IMR-90 (cell line): ENCODE results near the gene PLD2. TPM values are rescaled to one million over a fixed set of nuclear protein-coding genes. Genes with fewer than 3 reads are reported as not detected.
"Not testable (repeated sequence)": the region's sequence is repeated elsewhere in the genome, so short reads cannot be mapped to it uniquely, and the experiment has no call there.

Experiments used
- ATAC-seq: fragments of 200-7000 bp; cut with Tn5 transposase; 2 replicates; pipeline ENCODE4 v1.9.1; 2020; ENCODE audit warnings: low read depth, mild to moderate bottlenecking, moderate library complexity
- BruUV-seq: library from RNA; stranded (reverse); fragments of 400-500 nt; replicated peaks from 2 replicates; lab custom pipeline; 2021; lab: Mats Ljungman, UMichigan
- CTCF ChIA-PET: fragments of 300-600 bp; formaldehyde crosslinking; extraction: SDS; loops from one replicate; lab custom pipeline; 2021; ENCODE audit warnings: antibody characterized with exemption; lab: Yijun Ruan, JAX
- POLR2A ChIA-PET: fragments of 300-600 bp; sonication (Branson Sonifier 250); formaldehyde crosslinking; loops from one replicate; lab custom pipeline; 2022; ENCODE audit warnings: antibody characterized with exemption; ENCODE audit not compliant: unreplicated experiment; lab: Charles Lee
- DNase-seq: peaks from one replicate; pipeline ENCODE4 v3.0.0; 2013
- H2AFZ ChIP-seq: replicated peaks from 2 replicates; pipeline ENCODE3; 2013; ENCODE audit warnings: low read length, mild to moderate bottlenecking; ENCODE audit not compliant: poor library complexity
- H2AK5ac ChIP-seq: 2 replicates; pipeline ENCODE4 v1.6.1; 2013; ENCODE audit warnings: low read depth, low read length, inconsistent platforms
- H2AK9ac ChIP-seq: replicated peaks from 2 replicates; pipeline ENCODE3; 2013; ENCODE audit warnings: mild to moderate bottlenecking, low read depth, low read length, moderate library complexity; ENCODE audit not compliant: poor library complexity
- H2BK120ac ChIP-seq: 2 replicates; pipeline ENCODE4 v1.6.1; 2013; ENCODE audit warnings: low read depth, low read length, inconsistent platforms
- H2BK15ac ChIP-seq: 3 replicates; pipeline ENCODE4 v1.6.1; 2013; ENCODE audit warnings: low read depth, low read length, inconsistent platforms
- H2BK20ac ChIP-seq: 2 replicates; pipeline ENCODE4 v1.6.1; 2013; ENCODE audit warnings: low read depth, mild to moderate bottlenecking, inconsistent platforms, low read length, moderate library complexity
- H2BK5ac ChIP-seq: 2 replicates; pipeline ENCODE4 v1.6.1; 2013; ENCODE audit warnings: mild to moderate bottlenecking, low read depth, low read length, inconsistent platforms; ENCODE audit not compliant: poor library complexity, severe bottlenecking
- H3K14ac ChIP-seq: replicated peaks from 2 replicates; pipeline ENCODE4 v1.6.1; 2013; ENCODE audit warnings: low read depth, low read length, inconsistent platforms
- H3K18ac ChIP-seq: 2 replicates; pipeline ENCODE4 v1.6.1; 2013; ENCODE audit warnings: low read depth, low read length, control low read depth
- H3K23ac ChIP-seq: 2 replicates; pipeline ENCODE4 v1.6.1; 2013; ENCODE audit warnings: low read depth, low read length, inconsistent platforms
- H3K27ac ChIP-seq: 2 replicates; pipeline ENCODE4 v1.5.1; 2013; ENCODE audit warnings: mild to moderate bottlenecking, control low read depth, low read length; ENCODE audit not compliant: insufficient read depth
- H3K27me3 ChIP-seq: 2 replicates; pipeline ENCODE4 v1.6.1; 2013; ENCODE audit warnings: low read length; ENCODE audit not compliant: control insufficient read depth, insufficient read depth
- H3K36me3 ChIP-seq: 2 replicates; pipeline ENCODE4 v1.6.1; 2013; ENCODE audit warnings: low read length, mixed read lengths; ENCODE audit not compliant: control insufficient read depth, insufficient read depth
- H3K4ac ChIP-seq: 2 replicates; pipeline ENCODE4 v1.6.1; 2013; ENCODE audit warnings: low read depth, low read length, inconsistent platforms
- H3K4me1 ChIP-seq: 2 replicates; pipeline ENCODE4 v1.6.1; 2013; ENCODE audit warnings: low read length, mixed read lengths; ENCODE audit not compliant: control insufficient read depth, insufficient read depth
- H3K4me2 ChIP-seq: 2 replicates; pipeline ENCODE4 v1.6.1; 2013; ENCODE audit warnings: low read depth, mild to moderate bottlenecking, control low read depth, low read length, moderate library complexity
- H3K4me3 ChIP-seq: 2 replicates; pipeline ENCODE4 v1.5.1; 2013; ENCODE audit warnings: low read depth, mild to moderate bottlenecking, control low read depth, low read length, moderate library complexity; ENCODE audit not compliant: insufficient read depth
- H3K56ac ChIP-seq: 2 replicates; pipeline ENCODE4 v1.6.1; 2013; ENCODE audit warnings: low read length, inconsistent platforms; ENCODE audit not compliant: insufficient read depth; ENCODE audit errors: extremely low read depth
- H3K79me1 ChIP-seq, 2 experiments: 2 replicates each; pipeline ENCODE4 v1.6.1; 2013; ENCODE audit warnings: low read length in 2 of 2, inconsistent platforms in 1 of 2, low read depth in 1 of 2
- H3K9ac ChIP-seq: 2 replicates; pipeline ENCODE4 v1.6.1; 2013; ENCODE audit warnings: low read depth, low read length, control low read depth
- H3K9me1 ChIP-seq: 2 replicates; pipeline ENCODE4 v1.6.1; 2013; ENCODE audit warnings: low read length, inconsistent platforms; ENCODE audit not compliant: insufficient read depth
- H3K9me3 ChIP-seq: 2 replicates; pipeline ENCODE4 v1.6.1; 2013; ENCODE audit warnings: low read length; ENCODE audit not compliant: control insufficient read depth, insufficient read depth
- H4K20me1 ChIP-seq: 2 replicates; pipeline ENCODE4 v1.6.1; 2013; ENCODE audit warnings: low read length, inconsistent platforms; ENCODE audit not compliant: insufficient read depth
- H4K5ac ChIP-seq: 2 replicates; pipeline ENCODE4 v1.6.1; 2013; ENCODE audit warnings: mild to moderate bottlenecking, low read depth, low read length, control low read depth
- H4K8ac ChIP-seq, 2 experiments: 2 replicates each; pipeline ENCODE4 v1.6.1; 2013; ENCODE audit warnings: low read depth in 2 of 2, low read length in 2 of 2, control low read depth in 1 of 2, inconsistent platforms in 1 of 2
- H4K91ac ChIP-seq: 2 replicates; pipeline ENCODE4 v1.6.1; 2013; ENCODE audit warnings: low read depth, low read length, inconsistent platforms; ENCODE audit not compliant: insufficient read depth
- MXI1 ChIP-seq: IDR thresholded peaks from 2 replicates; pipeline ENCODE4 v1.6.1; 2012; ENCODE audit warnings: low read depth, mild to moderate bottlenecking, low read length, moderate library complexity, borderline replicate concordance
- POLR2A ChIP-seq: IDR thresholded peaks from 2 replicates; pipeline ENCODE4 v1.6.1; 2012; ENCODE audit warnings: mild to moderate bottlenecking, low read depth, low read length
- SMC3 ChIP-seq: fragments of 150-350 bp; IDR thresholded peaks from 2 replicates; pipeline ENCODE4 v1.6.1; 2016; ENCODE audit warnings: low read depth, mild to moderate bottlenecking, antibody characterized with exemption, low read length, moderate library complexity
- WGBS, 2 experiments: methylation state at CpG; one replicate each; pipeline versions ENCODE4 v1.1.5 to v1.1.7; 2013; ENCODE audit warnings: missing lambda C conversion rate in 2 of 2; ENCODE audit not compliant: insufficient read length in 1 of 2; ENCODE audit errors: extremely low coverage in 2 of 2; 5-methylcytosine and 5-hydroxymethylcytosine counted together
- dilution Hi-C: fragments of 300-500 bp; cut with HindIII; formaldehyde crosslinking; loops from one replicate; pipeline ENCODE4 v1.14.3; 2018; ENCODE audit warnings: low sequenced_read_pairs; ENCODE audit not compliant: unreplicated experiment
- in situ Hi-C: fragments of 300-500 bp; cut with MboI; formaldehyde crosslinking; loops from 3 replicates; pipeline ENCODE4 v1.14.3; 2019; ENCODE audit warnings: low sequenced_read_pairs, inconsistent platforms, mixed read lengths
- intact Hi-C: fragments of 100-400 bp; cut with micrococcal nuclease; formaldehyde crosslinking; loops from 2 replicates; pipeline ENCODE4 v1.10.0; 2022
- polyA plus RNA-seq, 3 experiments: library from polyadenylated mRNA; depleted of rRNA; stranded (reverse); fragments of >200 nt; gene quantifications; 2 replicates each; pipeline ENCODE4 v1.2.3, GENCODE V29; 2012; ENCODE audit warnings: low replicate concordance in 1 of 3
- total RNA-seq: library from RNA; depleted of rRNA; stranded (reverse); fragments of >200 nt; gene quantifications from 2 replicates; pipeline ENCODE4 v1.2.3, GENCODE V29; 2012

PLD2 gene
- total and polyA plus RNA-seq, 2 of the 4 experiments (the other 2 are of a cell fraction), result 12.5 to 28.0 TPM

DNA sequence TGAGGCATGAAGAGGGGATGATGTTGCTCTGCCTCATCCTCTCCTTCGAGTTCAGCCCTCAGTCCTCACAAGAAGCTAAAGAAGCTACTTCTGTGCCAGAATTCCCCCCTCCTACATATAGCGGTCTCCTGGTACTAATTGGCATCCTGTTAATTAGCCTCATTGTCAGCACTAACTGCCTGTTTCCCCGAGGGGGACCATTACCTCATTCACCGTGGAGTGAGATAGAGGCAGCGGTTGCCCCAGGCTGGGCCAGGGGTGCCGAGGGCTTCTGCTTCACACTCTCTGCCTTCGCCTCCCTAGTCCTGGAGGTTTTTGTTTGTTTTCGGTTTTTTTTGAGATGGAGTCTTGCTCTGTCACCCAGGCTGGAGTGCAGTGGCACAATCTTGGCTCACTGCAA, 20.4 kb downstream of the PLD2 start:
- Histone ChIP-seq H4K8ac (no peak overlapping the region), H3K18ac (no peak overlapping the region), H2BK120ac (no peak overlapping the region), H2AK9ac (peak overlapping the region; percentile 13), H3K9me3 (no peaks in the 10 kb centered on the region), H3K27me3 (no peaks in the 10 kb centered on the region), H3K4ac (no peak overlapping the region), H3K4me1 (no peaks in the 10 kb centered on the region), H2BK20ac (no peak overlapping the region), H3K4me2 (no peak overlapping the region), H4K5ac (no peak overlapping the region), H4K20me1 (no peaks in the 10 kb centered on the region), H2AFZ (no peak overlapping the region), H3K79me1 (no peaks in the 10 kb centered on the region), H3K27ac (no peak overlapping the region), H2BK5ac (no peak overlapping the region), H3K4me3 (no peak overlapping the region), H3K9ac (no peak overlapping the region), H2BK15ac (no peak overlapping the region), H3K14ac (no peak overlapping the region), H3K56ac (no peak overlapping the region), H3K36me3 (peaks cover 13% of the 10 kb centered on the region), H2AK5ac (no peak overlapping the region), H3K23ac (no peak overlapping the region), H3K9me1 (no peaks in the 10 kb centered on the region), H4K91ac (no peak overlapping the region)
- ChIA-PET CTCF (interaction anchor here (1.2 kb wide), 1 partner anchor 37 kb away, joined by 3 read pairs; no protein-coding TSS in a partner anchor), POLR2A (no interaction called here)
- dilution Hi-C loops (no loop called here), intact Hi-C loops (no loop called here), in situ Hi-C loops (no loop called here)
- DNase-seq (no peak), ATAC-seq (no peak)
- 90% methylated on average over 2 of the region's 8 CpGs; no CpG with 5 or more reads in 1 of the 2 experiments for WGBS, 2 experiments
- BruUV-seq, result no TSS peak
- no peak for TF ChIP-seq POLR2A
- TF ChIP-seq MXI1, result no peak
- TF ChIP-seq SMC3, result no peak

DNA sequence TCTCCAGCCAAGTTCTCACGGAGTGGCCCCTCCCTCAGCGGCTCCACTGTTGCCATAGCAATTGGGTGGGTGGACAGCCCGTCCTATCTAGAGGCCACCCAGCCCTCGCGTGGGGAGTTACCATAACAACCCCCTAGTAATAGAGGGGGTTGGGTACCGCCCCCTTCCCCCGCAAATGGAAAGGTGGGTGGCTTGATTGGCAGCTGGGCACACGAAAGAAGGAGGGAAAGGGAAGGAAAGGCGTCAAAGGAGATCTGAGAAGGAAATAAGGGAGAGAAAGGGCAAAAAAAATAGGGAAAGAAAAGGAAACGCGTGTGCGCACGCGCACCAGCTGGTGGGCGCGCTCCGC, 25.9 kb downstream of the PLD2 start:
- H3K56ac ChIP-seq, H3K36me3 ChIP-seq, H3K27me3 ChIP-seq, H2BK20ac ChIP-seq, BruUV-seq, H3K23ac ChIP-seq, H4K5ac ChIP-seq, H2AK9ac ChIP-seq, in situ Hi-C loops, POLR2A ChIA-PET, H2BK120ac ChIP-seq, H2AK5ac ChIP-seq, H3K9me3 ChIP-seq, CTCF ChIA-PET, H2BK15ac ChIP-seq, H3K18ac ChIP-seq, dilution Hi-C loops, H3K14ac ChIP-seq, intact Hi-C loops, H3K4me1 ChIP-seq, H4K91ac ChIP-seq, DNase-seq: not testable (repeated sequence)
- no CpG with 5 or more reads among the region's 17 CpGs for WGBS, 2 experiments
- peaks cover 19 to 42% of the 10 kb centered on the region in 2 experiments; a peak in 3 of 4 replicates for H3K79me1 ChIP-seq
- peak; percentile 31 for ATAC-seq
- peaks cover 30% of the 10 kb centered on the region for H4K20me1 ChIP-seq
- H2AFZ ChIP-seq, result peak overlapping the region; percentile 75
- H3K9ac ChIP-seq, result peak overlapping the region; percentile 59
- peak overlapping the region; percentile 77 for H3K4me3 ChIP-seq
- H3K9me1 ChIP-seq, result peaks cover 17% of the 10 kb centered on the region
- H4K8ac ChIP-seq, result peak overlapping the region in 1 of 2 experiments; percentile 91; a peak in 1 of 4 replicates
- 0 out of 2 replicates have a peak overlapping the region, but pooled peaks have one; percentile 52 for H3K4ac ChIP-seq
- peak overlapping the region; percentile 63 for H3K27ac ChIP-seq
- peak overlapping the region; percentile 53; the same call in 1 of the 2 replicates for H3K4me2 ChIP-seq
- H2BK5ac ChIP-seq, result peak overlapping the region; percentile 29
